ENCODE data around the gene MEIS1.

MEIS1 gene

GRCh38 chr2:66443979-66444861, 9.3 kb downstream of the MEIS1 start:
- DNase-seq (ENCODE audit: low read depth) = no peak

GRCh38 chr2:66445076-66445924, 10.4 kb downstream of the MEIS1 start:
- DNase-seq (ENCODE audit: low read depth) = no peak

- no peak for DNase-seq (ENCODE audit: low read depth)
Observed at GRCh38 chr2:66445925-66446871, 11.3 kb downstream of the MEIS1 start.

GRCh38 chr2:66446941-66447340, 12.0 kb downstream of the MEIS1 start:
- no peak for DNase-seq (ENCODE audit: low read depth)

GRCh38 chr2:66447677-66448076, 12.8 kb downstream of the MEIS1 start:
- no peak for DNase-seq (ENCODE audit: low read depth)

- DNase-seq (ENCODE audit: low read depth) = no peak
Observed at GRCh38 chr2:66448136-66448991, 13.4 kb downstream of the MEIS1 start.

- DNase-seq (ENCODE audit: low read depth) = no peak
Observed at GRCh38 chr2:66452214-66452613, 17.3 kb downstream of the MEIS1 start.

GRCh38 chr2:66452917-66453316, 18.0 kb downstream of the MEIS1 start:
- DNase-seq (ENCODE audit: low read depth) = no peak

- DNase-seq (ENCODE audit: low read depth) = no peak
Observed at GRCh38 chr2:66455490-66455889, 20.6 kb downstream of the MEIS1 start.

- DNase-seq (ENCODE audit: low read depth) = no peak
Observed at GRCh38 chr2:66456183-66457041, 21.5 kb downstream of the MEIS1 start.

- DNase-seq (ENCODE audit: low read depth) = no peak
Observed at GRCh38 chr2:66457545-66457944, 22.6 kb downstream of the MEIS1 start.

GRCh38 chr2:66460031-66460430, 25.1 kb downstream of the MEIS1 start:
- no peak for DNase-seq (ENCODE audit: low read depth)

- no peak for DNase-seq (ENCODE audit: low read depth)
Observed at GRCh38 chr2:66461001-66461663, 26.2 kb downstream of the MEIS1 start.

- DNase-seq (ENCODE audit: low read depth) = no peak
Observed at GRCh38 chr2:66461664-66462500, 27.0 kb downstream of the MEIS1 start.

GRCh38 chr2:66462501-66462825, 27.5 kb downstream of the MEIS1 start:
- no peak for DNase-seq (ENCODE audit: low read depth)

- DNase-seq (ENCODE audit: low read depth) = no peak
Observed at GRCh38 chr2:66463206-66463755, 28.4 kb downstream of the MEIS1 start.

GRCh38 chr2:66464930-66465637, 30.2 kb downstream of the MEIS1 start:
- DNase-seq (ENCODE audit: low read depth) = no peak

- no peak for DNase-seq (ENCODE audit: low read depth)
Observed at GRCh38 chr2:66466433-66466832, 31.5 kb downstream of the MEIS1 start.

Data from stimulated activated CD8-positive, alpha-beta memory T cell treated with anti-CD3 and anti-CD28 coated beads, Interleukin-7, amount 100 ng/mL, for 24 hours (primary cell).